CD4-positive, alpha-beta T cell (primary cell): ENCODE measurements around the gene AFF2. TPM values are rescaled to one million over a fixed set of nuclear protein-coding genes. Genes with fewer than 3 reads are reported as not detected.

Source experiments
- ATAC-seq: fragments of 200-7000 bp; cut with Tn5 transposase; one replicate; pipeline ENCODE4 v1.10.0; 2022; ENCODE audit warnings: mild to moderate bottlenecking; ENCODE audit not compliant: poor library complexity
- CTCF ChIA-PET: fragments of 350-600 bp; sonication (Branson Sonifier 250); formaldehyde crosslinking; loops from one replicate; lab custom pipeline; 2021; ENCODE audit warnings: antibody characterized with exemption, inconsistent platforms; lab: Charles Lee
- POLR2A ChIA-PET: fragments of 350-600 bp; sonication (Branson Sonifier 250); formaldehyde crosslinking; loops from one replicate; lab custom pipeline; 2021; ENCODE audit warnings: antibody characterized with exemption, inconsistent platforms; lab: Charles Lee
- DNase-seq, 14 experiments: peaks; one replicate each; pipeline ENCODE4 v3.0.0-alpha.2; 2013 to 2020; ENCODE audit warnings: mixed read lengths in 2 of 14
- H3K27ac ChIP-seq, 2 donors: one replicate each; pipeline versions ENCODE4 v1.5.1 to v1.7.0; 2013; ENCODE audit warnings: low read length in 2 of 2, low read depth in 1 of 2, mild to moderate bottlenecking in 1 of 2
- H3K27me3 ChIP-seq, 2 experiments: 1 replicate in 1 of 2; 2 replicates in 1 of 2; pipeline versions ENCODE4 v1.6.1 to v1.7.0; 2013; ENCODE audit warnings: low read length in 2 of 2, control low read depth in 1 of 2, mild to moderate bottlenecking in 1 of 2, moderate library complexity in 1 of 2; ENCODE audit not compliant: insufficient read depth in 2 of 2, control insufficient read depth in 1 of 2
- H3K36me3 ChIP-seq: one replicate; pipeline ENCODE4 v1.6.1; 2013; ENCODE audit warnings: low read length, control low read depth; ENCODE audit not compliant: insufficient read depth
- H3K4me1 ChIP-seq: one replicate; pipeline ENCODE4 v1.6.1; 2013; ENCODE audit warnings: low read length, control low read depth; ENCODE audit not compliant: insufficient read depth
- H3K4me3 ChIP-seq: one replicate; pipeline ENCODE4 v1.5.1; 2013; ENCODE audit warnings: mild to moderate bottlenecking, low read length, moderate library complexity
- H3K9me3 ChIP-seq, 2 experiments: 1 replicate in 1 of 2; 2 replicates in 1 of 2; pipeline versions ENCODE4 v1.6.1 to v1.7.0; 2013; ENCODE audit warnings: low read length in 2 of 2, mild to moderate bottlenecking in 2 of 2, control low read depth in 1 of 2, moderate library complexity in 1 of 2; ENCODE audit not compliant: control insufficient read depth in 1 of 2, insufficient read depth in 1 of 2
- H3K27ac Mint-ChIP-seq: one replicate; pipeline ENCODE4 v1.8.0; 2020; ENCODE audit warnings: mixed read lengths
- H3K27me3 Mint-ChIP-seq: one replicate; pipeline ENCODE4 v1.8.0; 2021; ENCODE audit warnings: mixed read lengths
- H3K36me3 Mint-ChIP-seq: one replicate; pipeline ENCODE4 v1.8.0; 2021; ENCODE audit warnings: low read depth, mixed read lengths
- H3K4me1 Mint-ChIP-seq: one replicate; pipeline ENCODE4 v1.8.0; 2021; ENCODE audit warnings: low read depth, mixed read lengths
- H3K4me3 Mint-ChIP-seq: one replicate; pipeline ENCODE4 v1.8.0; 2020; ENCODE audit warnings: mild to moderate bottlenecking, mixed read lengths
- H3K9me3 Mint-ChIP-seq: one replicate; pipeline ENCODE4 v1.8.0; 2020; ENCODE audit warnings: mixed read lengths
- intact Hi-C, 2 experiments: fragments of 100-400 bp; cut with DNase I in 1 of 2; cut with micrococcal nuclease in 1 of 2; formaldehyde crosslinking; loops; one replicate each; pipeline versions ENCODE4 v1.15.1 to v1.9.0; 2023 to 2025; cut with DNase I, micrococcal nuclease
- total RNA-seq, 174 experiments: library from RNA in 2 of 174; stranded (reverse) in 2 of 174; gene quantifications; one replicate each; pipeline ENCODE4 v1.2.3 and lab custom pipeline; 2021 to 2026
- TF ChIP-seq, protein P1 (sequence below): fragments of 200-600 bp; IDR thresholded peaks from one replicate; pipeline ENCODE4 v1.8.0; 2022; ENCODE audit warnings: antibody characterized with exemption, mild to moderate bottlenecking

The AFF2 gene
- total RNA-seq, 2 experiments from 2014 or later, result 5.9 to 6.2 TPM

DNA sequence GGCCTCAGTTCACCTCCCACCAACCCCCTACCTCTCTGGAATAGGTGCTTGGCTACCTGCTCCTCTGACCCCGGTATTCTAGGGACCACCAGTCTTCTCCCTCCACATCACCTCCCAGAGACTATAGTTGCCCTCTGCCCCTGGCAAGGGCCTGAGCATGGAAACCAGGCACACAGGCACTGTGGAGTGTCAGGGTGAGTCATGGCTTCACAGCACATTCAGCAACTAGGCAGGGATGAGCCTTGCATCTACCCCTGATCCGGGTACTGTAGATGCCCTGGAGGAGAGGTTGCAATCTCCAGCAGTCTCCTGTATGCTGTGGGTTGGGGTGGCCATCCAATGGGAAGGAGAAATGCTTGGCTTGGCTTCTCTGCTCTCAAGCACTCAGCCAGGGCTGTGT is 532.0 kb downstream of the AFF2 start:
- ChIA-PET POLR2A (no interaction called here), CTCF (no interaction called here)
- Mint-ChIP-seq H3K9me3 (no peaks in the 10 kb centered on the region), H3K4me3 (no peak overlapping the region), H3K27me3 (no peaks in the 10 kb centered on the region), H3K4me1 (no peaks in the 10 kb centered on the region), H3K27ac (no peak overlapping the region), H3K36me3 (no peaks in the 10 kb centered on the region)
- ATAC-seq (no peak), DNase-seq (no peak)
- Histone ChIP-seq H3K4me1 (no peaks in the 10 kb centered on the region), H3K27ac (no peak overlapping the region), H3K4me3 (no peak overlapping the region), H3K36me3 (no peaks in the 10 kb centered on the region), H3K9me3 (no peaks in the 10 kb centered on the region), H3K27me3 (no peaks in the 10 kb centered on the region)
- TF ChIP-seq, protein P1, sequence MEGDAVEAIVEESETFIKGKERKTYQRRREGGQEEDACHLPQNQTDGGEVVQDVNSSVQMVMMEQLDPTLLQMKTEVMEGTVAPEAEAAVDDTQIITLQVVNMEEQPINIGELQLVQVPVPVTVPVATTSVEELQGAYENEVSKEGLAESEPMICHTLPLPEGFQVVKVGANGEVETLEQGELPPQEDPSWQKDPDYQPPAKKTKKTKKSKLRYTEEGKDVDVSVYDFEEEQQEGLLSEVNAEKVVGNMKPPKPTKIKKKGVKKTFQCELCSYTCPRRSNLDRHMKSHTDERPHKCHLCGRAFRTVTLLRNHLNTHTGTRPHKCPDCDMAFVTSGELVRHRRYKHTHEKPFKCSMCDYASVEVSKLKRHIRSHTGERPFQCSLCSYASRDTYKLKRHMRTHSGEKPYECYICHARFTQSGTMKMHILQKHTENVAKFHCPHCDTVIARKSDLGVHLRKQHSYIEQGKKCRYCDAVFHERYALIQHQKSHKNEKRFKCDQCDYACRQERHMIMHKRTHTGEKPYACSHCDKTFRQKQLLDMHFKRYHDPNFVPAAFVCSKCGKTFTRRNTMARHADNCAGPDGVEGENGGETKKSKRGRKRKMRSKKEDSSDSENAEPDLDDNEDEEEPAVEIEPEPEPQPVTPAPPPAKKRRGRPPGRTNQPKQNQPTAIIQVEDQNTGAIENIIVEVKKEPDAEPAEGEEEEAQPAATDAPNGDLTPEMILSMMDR, result no peak
- intact Hi-C loops, result no loop called here

DNA sequence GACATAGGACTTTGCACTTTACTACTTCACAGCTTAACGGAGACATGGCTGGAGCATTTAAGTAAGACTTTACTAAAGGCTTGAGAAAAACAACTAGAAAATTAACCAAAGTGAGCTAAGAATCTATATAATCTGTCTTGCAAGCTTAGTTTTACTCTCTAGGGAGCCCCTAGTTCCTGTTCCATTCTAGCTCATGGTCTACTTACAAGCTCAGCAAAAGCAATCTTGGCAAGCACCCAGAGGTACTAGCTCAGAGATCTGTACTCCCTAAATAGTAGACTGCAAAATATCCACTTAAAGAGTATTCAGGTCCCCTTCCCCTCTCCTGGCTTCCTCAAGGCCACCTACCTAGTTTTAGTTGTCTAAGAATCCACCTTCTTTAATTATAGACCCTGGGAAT is 535.7 kb downstream of the AFF2 start:
- Mint-ChIP-seq H3K4me3 (no peak overlapping the region), H3K27me3 (no peaks in the 10 kb centered on the region), H3K4me1 (no peaks in the 10 kb centered on the region), H3K27ac (no peak overlapping the region), H3K9me3 (no peaks in the 10 kb centered on the region), H3K36me3 (no peaks in the 10 kb centered on the region)
- DNase-seq (no peak), ATAC-seq (no peak)
- ChIA-PET POLR2A (no interaction called here), CTCF (interaction anchor here (0.7 to 0.9 kb wide), 2 partner anchors 9 to 16 kb away, joined by 3 read pairs; no protein-coding TSS in a partner anchor)
- no peaks in the 10 kb centered on the region for H3K9me3 ChIP-seq
- no peaks in the 10 kb centered on the region for H3K36me3 ChIP-seq
- intact Hi-C loops, result no loop called here
- no peak overlapping the region for H3K27ac ChIP-seq
- no peaks in the 10 kb centered on the region for H3K27me3 ChIP-seq
- TF ChIP-seq, protein P1, result no peak
- no peaks in the 10 kb centered on the region for H3K4me1 ChIP-seq
- no peak overlapping the region for H3K4me3 ChIP-seq

DNA sequence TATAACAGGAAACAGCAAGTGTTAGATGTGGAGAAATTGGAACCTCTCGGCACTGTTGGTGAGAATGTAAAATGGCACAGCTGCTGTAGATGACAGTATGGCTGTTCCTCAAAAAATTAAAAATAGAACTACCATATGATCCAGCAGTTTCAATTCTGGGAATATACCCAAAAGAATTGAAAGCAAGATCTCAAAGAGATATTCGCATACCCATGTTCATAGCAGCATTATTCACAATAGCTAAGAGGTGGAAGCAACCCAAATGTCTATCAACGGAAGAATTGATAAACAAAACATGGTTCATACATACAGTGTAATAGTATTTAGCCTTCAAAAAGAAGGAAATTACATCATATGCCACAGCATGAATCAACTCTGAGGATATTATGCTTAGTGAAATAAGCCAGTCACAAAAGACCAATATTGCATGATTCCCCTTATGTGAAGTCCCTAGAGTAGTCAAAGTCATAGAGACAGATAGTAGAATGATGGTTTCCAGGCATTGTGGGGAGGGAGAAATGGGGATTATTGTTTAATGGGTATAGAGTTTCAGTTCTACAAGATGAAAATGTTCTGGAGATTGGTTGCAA is 537.0 kb downstream of the AFF2 start:
- Mint-ChIP-seq H3K4me1 (no peaks in the 10 kb centered on the region), H3K27ac (no peak overlapping the region), H3K36me3 (no peaks in the 10 kb centered on the region), H3K27me3 (no peaks in the 10 kb centered on the region), H3K4me3 (no peak overlapping the region), H3K9me3 (no peaks in the 10 kb centered on the region)
- H3K4me1 ChIP-seq, result no peaks in the 10 kb centered on the region
- H3K27me3 ChIP-seq, result no peaks in the 10 kb centered on the region
- H3K36me3 ChIP-seq, result no peaks in the 10 kb centered on the region
- intact Hi-C loops, result no loop called here
- no peak overlapping the region for H3K4me3 ChIP-seq
- ATAC-seq, result no peak
- TF ChIP-seq, protein P1, result no peak
- DNase-seq, result no peak
- ChIA-PET CTCF (no interaction called here), POLR2A (no interaction called here)
- no peak overlapping the region for H3K27ac ChIP-seq
- H3K9me3 ChIP-seq, result no peaks in the 10 kb centered on the region
